IPS-18c (cell line): Measurements from ENCODE around the gene MOK.
"Not testable (repeated sequence)": the region's sequence is repeated elsewhere in the genome, so short reads cannot be mapped to it uniquely, and the experiment has no call there.

Experiments
- H3K4me3 ChIP-seq: 2 replicates; pipeline ENCODE4 v1.7.0; 2013; ENCODE audit warnings: low read depth, mild to moderate bottlenecking, low read length, moderate library complexity; ENCODE audit not compliant: insufficient read depth
- H3K9me3 ChIP-seq: one replicate; pipeline ENCODE4 v1.6.1; 2013; ENCODE audit warnings: mild to moderate bottlenecking, low read length, moderate library complexity; ENCODE audit not compliant: control insufficient read depth, insufficient read depth

Gene MOK

DNA sequence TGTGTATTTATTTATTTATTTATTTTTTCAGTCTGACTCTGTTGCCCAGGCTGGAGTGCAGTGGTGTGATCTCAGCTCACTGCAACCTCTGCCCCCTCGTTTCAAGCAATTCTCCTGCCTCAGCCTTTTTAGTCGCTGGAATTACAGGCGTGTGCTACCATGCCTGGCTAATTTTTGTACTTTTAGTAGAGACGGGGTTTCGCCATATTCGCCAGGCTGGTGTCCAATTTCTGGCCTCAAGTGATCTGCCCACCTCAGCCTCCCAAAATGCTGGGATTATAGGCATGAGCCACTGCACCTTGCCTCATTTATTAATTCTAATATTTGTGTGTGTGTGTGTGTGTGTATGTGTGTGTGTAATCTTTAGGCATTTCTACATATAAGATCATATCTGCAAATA is 24.4 kb upstream of the MOK start:
- not testable (repeated sequence) for H3K4me3 ChIP-seq, H3K9me3 ChIP-seq

- Histone ChIP-seq H3K4me3 (no peak overlapping the region), H3K9me3 (no peaks in the 10 kb centered on the region)
These were observed 21.6 kb upstream of the MOK start for GRCh38 chr14:102326583-102326982.

DNA sequence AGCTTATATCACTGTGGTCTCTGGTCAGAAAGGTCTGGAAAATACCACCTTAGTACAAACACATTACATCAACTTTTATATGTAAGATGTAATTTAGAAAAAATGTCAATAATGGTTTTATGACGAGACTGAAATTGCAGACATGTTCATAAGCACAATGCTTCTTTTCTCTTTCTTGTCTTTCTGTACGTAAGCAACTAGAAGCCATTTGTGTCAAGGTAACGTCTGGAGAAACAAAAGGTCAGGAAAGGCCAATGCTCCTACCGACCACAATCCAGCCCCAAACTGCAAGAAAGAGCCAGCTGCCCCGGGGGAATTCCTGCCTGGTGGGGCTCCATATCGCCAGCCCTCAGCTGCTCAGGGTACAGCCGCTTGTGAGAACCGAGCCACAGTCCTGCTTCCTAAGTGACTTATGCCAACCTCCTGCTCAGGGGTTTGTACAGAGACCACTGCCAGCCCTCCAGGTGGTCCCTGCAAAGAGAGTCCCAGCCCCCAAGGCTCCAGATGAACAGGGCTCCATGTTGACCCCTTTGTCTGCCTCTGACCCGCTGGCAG is 20.9 kb upstream of the MOK start:
- H3K9me3 ChIP-seq = no peaks in the 10 kb centered on the region
- no peak overlapping the region for H3K4me3 ChIP-seq

DNA sequence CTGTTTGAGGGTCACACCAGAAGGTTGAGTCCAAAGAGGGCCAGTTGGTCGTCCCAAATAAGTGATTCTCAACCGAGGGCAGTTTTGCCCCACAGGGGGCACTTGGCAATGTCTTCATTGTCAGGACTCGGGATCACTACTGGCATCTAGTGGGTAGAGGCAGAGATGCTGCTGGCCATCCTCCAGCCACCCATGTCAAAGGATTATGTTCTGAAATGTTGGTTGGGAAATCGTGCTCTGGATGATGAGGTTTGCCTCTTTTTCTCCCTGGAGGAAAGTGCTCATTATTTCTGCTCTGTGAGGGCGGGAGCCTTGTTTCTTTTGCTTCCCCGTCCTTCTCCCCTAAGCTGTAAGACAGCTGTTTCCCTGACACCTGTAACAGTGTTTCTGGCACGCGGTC is 18.1 kb upstream of the MOK start:
- H3K4me3 ChIP-seq = no peak overlapping the region
- H3K9me3 ChIP-seq = no peaks in the 10 kb centered on the region

DNA sequence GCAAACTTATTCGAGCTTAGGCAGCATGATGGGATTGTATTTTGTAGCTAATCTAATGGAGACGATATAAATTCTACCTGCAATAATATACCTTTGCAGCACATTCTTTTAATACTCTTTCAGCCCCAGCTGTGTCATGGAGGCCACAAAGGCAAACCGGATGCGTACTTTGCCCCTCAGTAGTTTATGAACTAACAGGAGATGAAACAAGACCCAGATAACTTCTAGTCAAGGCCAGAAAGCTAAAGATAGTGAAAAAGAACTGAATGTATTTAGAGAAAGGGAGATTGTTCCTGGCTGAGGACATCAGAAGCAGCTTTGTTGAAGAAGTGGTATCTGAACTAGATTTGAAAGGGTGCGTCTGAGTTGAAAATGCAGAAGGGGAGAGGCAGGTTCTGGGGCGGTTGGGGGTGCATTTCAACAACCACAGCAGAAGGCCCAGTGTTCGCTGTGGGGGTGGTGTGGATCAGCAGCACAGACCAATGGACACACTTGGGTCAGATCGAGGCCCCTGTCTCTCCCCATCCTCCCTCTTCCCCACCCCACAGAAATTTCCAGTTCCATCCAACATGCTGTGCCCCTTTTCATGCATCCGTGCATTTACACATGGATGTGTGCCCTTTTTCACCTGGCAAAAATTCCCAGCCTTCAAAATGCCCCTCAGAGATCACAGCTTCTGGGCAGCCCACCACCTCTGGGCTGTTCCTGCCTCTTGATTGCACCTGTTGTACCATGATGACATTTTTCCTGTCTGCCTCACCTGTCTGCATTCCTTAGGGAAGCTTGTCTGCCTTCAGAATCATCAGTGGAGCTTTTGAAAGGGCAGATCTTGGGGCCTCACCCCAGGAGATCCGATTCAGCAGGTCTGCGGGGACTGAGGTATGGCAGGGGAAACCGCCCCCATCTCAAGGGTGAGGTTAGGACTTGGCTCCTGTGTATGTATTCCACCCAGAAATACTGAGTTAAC is 16.8 kb upstream of the MOK start:
- H3K9me3 ChIP-seq = no peaks in the 10 kb centered on the region
- H3K4me3 ChIP-seq = no peak overlapping the region

- no peaks in the 10 kb centered on the region for H3K9me3 ChIP-seq
- H3K4me3 ChIP-seq = peak overlapping the region; percentile 83; the same call in 1 of the 2 replicates
These were observed 15.9 kb upstream of the MOK start for GRCh38 chr14:102320671-102321455.

GRCh38 chr14:102320033-102320660 is 15.2 kb upstream of the MOK start:
- Histone ChIP-seq H3K9me3 (no peaks in the 10 kb centered on the region), H3K4me3 (peak overlapping the region; percentile 83)

DNA sequence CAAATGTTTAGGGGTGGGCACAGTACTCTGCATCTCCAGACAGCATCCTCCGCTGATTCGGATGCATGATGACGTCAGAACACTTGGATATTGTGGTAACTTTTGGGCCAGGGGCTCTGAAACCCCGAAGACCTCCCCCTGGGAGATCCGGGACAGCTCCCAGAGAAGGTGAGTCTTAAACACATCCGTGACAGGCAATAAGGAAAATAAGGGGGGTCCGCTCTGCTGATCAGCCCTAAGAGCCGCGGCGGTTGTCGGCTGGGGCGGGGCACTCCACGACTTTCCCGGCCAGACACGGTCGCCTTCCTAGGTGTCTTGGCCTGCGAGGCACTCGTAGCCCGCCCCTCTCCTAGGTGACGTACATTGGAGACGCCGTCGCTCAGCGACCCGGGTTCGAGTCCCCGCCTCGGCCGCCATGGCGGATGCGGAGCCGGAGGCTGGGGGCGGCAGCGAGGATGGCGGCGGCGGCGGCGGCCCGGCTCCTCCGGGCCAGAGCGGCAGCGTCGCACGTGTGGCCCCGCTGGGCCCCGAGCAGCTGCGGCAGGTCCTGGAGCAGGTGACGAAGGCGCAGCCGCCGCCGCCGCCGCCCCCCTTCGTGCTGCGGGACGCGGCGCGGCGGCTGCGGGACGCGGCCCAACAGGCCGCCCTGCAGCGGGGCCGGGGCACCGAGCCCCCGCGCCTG is 14.5 kb upstream of the MOK start, which contains the start of gene ZNF839:
Gene ZNF839 (plus strand): TSS at position 396 of the 682 bp plus-strand sequence. CDS start 20 bp downstream, at position 416.
- H3K4me3 ChIP-seq = peak within 1 kb of the TSS; percentile 83
- H3K9me3 ChIP-seq = no peaks in the 10 kb centered on the region

- Histone ChIP-seq H3K4me3 (peak overlapping the region; percentile 83), H3K9me3 (no peaks in the 10 kb centered on the region)
These were observed 13.9 kb upstream of the MOK start for GRCh38 chr14:102318781-102319276.

- H3K4me3 ChIP-seq = peak overlapping the region; percentile 71
- no peaks in the 10 kb centered on the region for H3K9me3 ChIP-seq
These were observed 12.7 kb upstream of the MOK start for GRCh38 chr14:102317564-102318248.

- H3K9me3 ChIP-seq = no peaks in the 10 kb centered on the region
- H3K4me3 ChIP-seq = peak overlapping the region; percentile 71
These were observed 12.0 kb upstream of the MOK start for GRCh38 chr14:102316743-102317563.

- Histone ChIP-seq H3K9me3 (no peaks in the 10 kb centered on the region), H3K4me3 (peak overlapping the region; percentile 50)
These were observed 11.4 kb upstream of the MOK start for GRCh38 chr14:102316338-102316742.

DNA sequence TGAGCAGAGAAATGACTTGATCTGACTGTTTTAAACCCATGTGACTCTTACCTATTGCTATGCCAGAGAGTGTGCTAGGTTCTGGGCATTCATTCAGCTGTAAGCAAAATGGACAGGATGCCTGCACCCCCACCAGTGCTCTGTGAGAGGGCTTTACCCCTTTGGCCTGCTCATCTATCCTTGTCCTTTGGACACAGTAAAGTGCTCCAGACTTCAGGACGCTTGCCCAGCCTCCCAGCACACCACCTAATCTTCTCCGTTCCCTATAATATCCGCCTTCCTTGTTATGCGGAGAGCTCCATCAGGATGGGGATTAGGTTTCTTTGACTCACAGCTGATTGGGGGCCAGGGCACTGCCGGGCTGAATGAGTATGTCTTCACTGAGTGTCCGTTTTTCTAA is 10.2 kb upstream of the MOK start:
- Histone ChIP-seq H3K9me3 (no peaks in the 10 kb centered on the region), H3K4me3 (no peak overlapping the region)

DNA sequence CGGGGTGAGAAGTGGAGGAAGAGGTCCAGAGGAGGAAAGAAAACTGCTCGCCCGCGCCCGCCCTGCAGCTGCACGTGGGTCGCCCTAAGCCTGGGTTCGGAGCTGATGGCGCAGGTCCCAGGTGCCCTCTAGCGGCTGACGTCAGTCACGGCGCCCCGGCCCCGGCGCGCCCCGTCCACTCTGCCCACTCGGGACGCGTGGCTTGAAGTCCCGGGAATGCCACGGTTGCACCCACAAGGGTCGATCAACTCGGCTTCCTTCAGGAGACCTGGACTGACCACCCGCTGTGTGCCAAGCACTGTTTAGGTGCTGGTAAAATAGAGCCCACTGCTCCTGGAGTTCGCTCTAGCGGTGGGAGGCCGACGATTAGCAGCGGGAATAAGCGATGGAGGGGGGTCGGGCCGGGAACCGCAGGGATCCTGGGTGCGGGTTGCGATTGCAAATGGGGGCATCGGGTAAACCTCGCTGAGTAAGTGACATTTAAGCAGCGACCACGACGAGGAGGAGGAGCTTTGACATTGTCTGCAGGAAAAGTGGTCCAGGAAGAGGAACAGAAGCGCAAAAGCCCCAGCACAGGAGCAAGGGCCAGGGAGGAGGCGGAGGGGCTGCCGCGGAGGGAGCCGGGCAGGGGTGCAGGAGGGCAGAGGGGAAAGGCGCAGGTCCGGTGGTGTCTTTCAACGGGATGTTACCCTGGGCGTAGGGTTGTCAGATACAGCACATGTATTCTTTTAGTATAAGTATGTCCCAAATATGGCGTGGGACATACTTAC is 9.5 kb upstream of the MOK start:
- H3K4me3 ChIP-seq = peak overlapping the region; percentile 72
- no peaks in the 10 kb centered on the region for H3K9me3 ChIP-seq

GRCh38 chr14:102303664-102304063 is 1.3 kb downstream of the MOK start:
- H3K4me3 ChIP-seq = no peak overlapping the region
- no peaks in the 10 kb centered on the region for H3K9me3 ChIP-seq
